ENCODE measurements around the gene ZNF787.
"Not testable (repeated sequence)": the region's sequence is repeated elsewhere in the genome, so short reads cannot be mapped to it uniquely, and the experiment has no call there.

ZNF787 gene

GRCh38 chr19:56103027-56103614 lies 18.0 kb downstream of the ZNF787 start:
- in situ Hi-C loops (cut with HindIII; ENCODE audit: low sequenced_read_pairs): no loop called here
- DNase-seq (ENCODE audit: low read depth, low spot score): no peak
- H3K4me3 ChIP-seq (ENCODE audit: low read depth, low read length): no peak overlapping the region

GRCh38 chr19:56101746-56102535 lies 19.2 kb downstream of the ZNF787 start:
- in situ Hi-C loops (cut with HindIII; ENCODE audit: low sequenced_read_pairs): no loop called here
- DNase-seq (ENCODE audit: low read depth, low spot score): no peak
- no peak overlapping the region for H3K4me3 ChIP-seq (ENCODE audit: low read depth, low read length)
- TF ChIP-seq CTCF (IDR thresholded peaks at IDR 0.05; ENCODE audit: low read depth, low read length): no peak

More at GRCh38 chr19:56103027-56103614, 18.0 kb downstream of the ZNF787 start:
- TF ChIP-seq CTCF (IDR thresholded peaks at IDR 0.05; ENCODE audit: low read depth, low read length): no peak

- no peak for DNase-seq (ENCODE audit: low read depth, low spot score)
- TF ChIP-seq CTCF (IDR thresholded peaks at IDR 0.05; ENCODE audit: low read depth, low read length): no peak
- H3K4me3 ChIP-seq (ENCODE audit: low read depth, low read length): no peak overlapping the region
- in situ Hi-C loops (cut with HindIII; ENCODE audit: low sequenced_read_pairs): no loop called here
These were observed 20.0 kb downstream of the ZNF787 start for GRCh38 chr19:56101095-56101494.

GRCh38 chr19:56099638-56100539 lies 21.2 kb downstream of the ZNF787 start:
- H3K4me3 ChIP-seq (ENCODE audit: low read depth, low read length): no peak overlapping the region
- no peak for TF ChIP-seq CTCF (IDR thresholded peaks at IDR 0.05; ENCODE audit: low read depth, low read length)
- in situ Hi-C loops (cut with HindIII; ENCODE audit: low sequenced_read_pairs): no loop called here

GRCh38 chr19:56098731-56099568 lies 22.1 kb downstream of the ZNF787 start:
- TF ChIP-seq CTCF (IDR thresholded peaks at IDR 0.05; ENCODE audit: low read depth, low read length): no peak
- no peak for DNase-seq (ENCODE audit: low read depth, low spot score)
- H3K4me3 ChIP-seq (ENCODE audit: low read depth, low read length): no peak overlapping the region
- in situ Hi-C loops (cut with HindIII; ENCODE audit: low sequenced_read_pairs): no loop called here

More at GRCh38 chr19:56099638-56100539, 21.2 kb downstream of the ZNF787 start:
- DNase-seq (ENCODE audit: low read depth, low spot score): no peak

- in situ Hi-C loops (cut with HindIII; ENCODE audit: low sequenced_read_pairs); DNase-seq (ENCODE audit: low read depth, low spot score); H3K4me3 ChIP-seq (ENCODE audit: low read depth, low read length): not testable (repeated sequence)
These were observed 22.9 kb downstream of the ZNF787 start for GRCh38 chr19:56098237-56098636.
